ENCODE results near the gene MAP3K12.

DNA sequence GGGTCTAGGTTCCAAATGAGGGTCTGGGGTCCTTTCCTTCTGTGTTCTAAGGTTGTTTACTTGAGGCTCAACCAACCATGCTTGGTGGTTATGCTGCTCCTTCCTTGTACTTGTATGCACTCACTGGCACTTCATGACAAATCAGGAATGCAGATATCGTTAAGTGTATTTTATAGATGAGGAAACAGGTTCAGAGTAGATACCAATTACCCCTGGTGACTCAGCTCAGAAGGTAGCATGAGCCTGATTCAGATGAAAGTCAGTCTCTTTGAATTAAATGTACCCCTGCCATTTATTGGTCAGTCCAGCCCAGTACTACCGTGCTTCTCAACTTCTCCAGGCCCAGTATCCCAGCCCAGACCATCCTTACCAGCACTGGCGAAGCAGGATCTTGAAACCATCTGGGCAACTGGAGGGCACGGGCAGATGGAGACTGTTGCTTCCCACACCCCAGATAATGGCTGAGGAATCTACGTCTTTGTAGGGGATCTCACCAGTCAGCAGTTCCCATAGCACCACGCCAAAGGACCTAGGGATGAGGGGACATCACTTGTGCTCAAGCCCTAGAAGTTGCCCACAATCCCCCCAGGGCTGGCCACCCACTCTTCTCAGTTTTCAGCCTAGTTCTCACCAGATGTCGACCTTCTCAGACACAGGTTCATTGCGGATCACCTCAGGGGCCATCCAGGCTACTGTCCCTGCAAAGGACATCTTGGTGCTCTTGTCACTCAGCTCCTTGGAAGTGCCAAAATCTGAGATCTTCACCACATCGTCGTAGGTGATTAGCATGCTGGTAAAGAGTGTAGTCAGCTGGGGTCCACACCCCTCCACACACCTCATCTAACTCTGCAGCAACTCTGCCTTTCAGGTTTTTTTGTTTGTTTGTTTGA lies 14.3 kb downstream of the MAP3K12 start:
- no peak for TF ChIP-seq CTCF (IDR thresholded peaks at IDR 0.05)
- TF ChIP-seq POLR2AphosphoS5 (IDR thresholded peaks at IDR 0.05): peak in 1 of 2 donors; percentile 8
- TF ChIP-seq EP300 (IDR thresholded peaks at IDR 0.05): no peak
- no peak for TF ChIP-seq POLR2A (IDR thresholded peaks at IDR 0.05; ENCODE audit: low read depth)
